ENCODE measurements around the gene HARS1. TPM values are rescaled to one million over a fixed set of nuclear protein-coding genes. Genes with fewer than 3 reads are reported as not detected.

HARS1 gene
- 10 to 100 TPM; 41.0 to 56.8 (median 48.2) TPM for total RNA-seq

- peak within 1 kb of the TSS; percentile 12 to 58 (median 52) for H3K4me3 ChIP-seq (replicated peaks in 1 of 3)
- TF ChIP-seq CTCF (IDR thresholded peaks at IDR 0.05) = peak in 2 of 6 experiments; percentile 8 to 14
- TF ChIP-seq POLR2A (IDR thresholded peaks at IDR 0.05) = peak in 1 of 2 donors; percentile 67
- peaks cover 33 to 42% of the 10 kb centered on the region in 2 donors for H3K36me3 ChIP-seq
- peaks cover 15% of the 10 kb centered on the region in 2 donors for H3K4me1 ChIP-seq
- H3K27ac ChIP-seq = peak within 1 kb of the TSS; percentile 38 to 77 (median 69)
- no peaks in the 10 kb centered on the region for H3K9me3 ChIP-seq
- no peaks in the 10 kb centered on the region for H3K27me3 ChIP-seq
- intact Hi-C loops (cut with DNase I) = loop anchor here (10.0 kb wide), 1 partner anchor 446 kb away; no protein-coding TSS in a partner anchor
- WGBS, 2 donors = 0% methylated on average over 45 to 59 of the region's 61 CpGs
- peak; percentile 90 to 92 for DNase-seq
Measured at GRCh38 chr5:140690941-140691924, at the start of gene HARS1, which contains the start of gene HARS2. HARS1 (minus strand) TSS chr5:140691370; CDS start chr5:140691304, 66 bp downstream. HARS2 (plus strand) TSS chr5:140691455; CDS start chr5:140691649, 194 bp downstream.

- Histone ChIP-seq H3K4me1 (no peaks in the 10 kb centered on the region), H3K36me3 (no peaks in the 10 kb centered on the region), H3K27ac (no peak overlapping the region), H3K4me3 (replicated peaks in 1 of 3) (no peak overlapping the region), H3K9me3 (no peaks in the 10 kb centered on the region), H3K27me3 (no peaks in the 10 kb centered on the region)
- no peak for DNase-seq
- intact Hi-C loops (cut with DNase I) = no loop called here
- 79 to 80% methylated on average over 1 of the region's 1 CpG for WGBS, 2 donors
- TF ChIP-seq CTCF (IDR thresholded peaks at IDR 0.05) = no peak
- TF ChIP-seq POLR2A (IDR thresholded peaks at IDR 0.05) = no peak
Measured at GRCh38 chr5:140737486-140737885, 46.3 kb upstream of the HARS1 start.

GRCh38 chr5:140734354-140734753 lies 43.2 kb upstream of the HARS1 start:
- H3K27me3 ChIP-seq = no peaks in the 10 kb centered on the region
- DNase-seq = no peak
- TF ChIP-seq CTCF (IDR thresholded peaks at IDR 0.05) (peak in 4 of 6 experiments; percentile 11 to 36 (median 30)), POLR2A (IDR thresholded peaks at IDR 0.05) (no peak)
- no peaks in the 10 kb centered on the region for H3K9me3 ChIP-seq
- H3K4me3 ChIP-seq (replicated peaks in 1 of 3) = no peak overlapping the region
- intact Hi-C loops (cut with DNase I) = no loop called here
- WGBS, 2 donors = 59 to 66% methylated on average over 7 of the region's 7 CpGs
- no peak overlapping the region for H3K27ac ChIP-seq
- H3K4me1 ChIP-seq = no peaks in the 10 kb centered on the region
- no peaks in the 10 kb centered on the region for H3K36me3 ChIP-seq

GRCh38 chr5:140733098-140733497 lies 41.9 kb upstream of the HARS1 start:
- no peak for DNase-seq
- Histone ChIP-seq H3K4me1 (no peaks in the 10 kb centered on the region), H3K9me3 (no peaks in the 10 kb centered on the region), H3K4me3 (replicated peaks in 1 of 3) (no peak overlapping the region), H3K27ac (no peak overlapping the region), H3K27me3 (no peaks in the 10 kb centered on the region), H3K36me3 (no peaks in the 10 kb centered on the region)
- no peak for TF ChIP-seq CTCF (IDR thresholded peaks at IDR 0.05)
- intact Hi-C loops (cut with DNase I) = no loop called here
- WGBS, 2 donors = 43 to 66% methylated on average over 4 of the region's 4 CpGs

Measured in thyroid gland (tissue), 4 donors.